GM12878 (cell line): ENCODE results near the gene CCDC138.

ENCODE experiments used
- CEBPB ChIP-seq, 2 experiments: fragments of 150-350 bp in 1 of 2; IDR thresholded peaks; 2 replicates each; pipeline ENCODE4 v1.6.1; 2012 to 2014; ENCODE audit warnings: low read depth in 2 of 2, low read length in 2 of 2, borderline replicate concordance in 1 of 2, inconsistent platforms in 1 of 2
- NR2F1 ChIP-seq: fragments of 450-650 bp; conservative IDR thresholded peaks from 2 replicates; pipeline ENCODE4 v1.6.1; 2017; ENCODE audit warnings: mild to moderate bottlenecking
- POLR2A ChIP-seq: IDR thresholded peaks from 2 replicates; pipeline ENCODE4 v1.6.1; 2011; ENCODE audit warnings: low read depth, mild to moderate bottlenecking, low read length
- POLR2AphosphoS5 ChIP-seq: IDR thresholded peaks from 2 replicates; pipeline ENCODE4 v1.6.1; 2011; ENCODE audit warnings: mild to moderate bottlenecking, low read length, inconsistent platforms
- SREBF1 ChIP-seq: IDR thresholded peaks from 2 replicates; pipeline ENCODE4 v1.6.1; 2012; ENCODE audit warnings: mild to moderate bottlenecking, low read length
- SRF ChIP-seq, 2 experiments: IDR thresholded peaks; 2 replicates each; pipeline ENCODE4 v1.6.1; 2011; ENCODE audit warnings: low read depth in 2 of 2, low read length in 2 of 2, mild to moderate bottlenecking in 1 of 2, moderate library complexity in 1 of 2
- SUPT20H ChIP-seq: IDR thresholded peaks from 2 replicates; pipeline ENCODE4 v1.6.1; 2011; ENCODE audit warnings: low read depth, mild to moderate bottlenecking, low read length, moderate library complexity, borderline replicate concordance; ENCODE audit not compliant: control insufficient read depth
- YY1 ChIP-seq: IDR thresholded peaks from 2 replicates; pipeline ENCODE4 v1.6.1; 2011; ENCODE audit warnings: low read depth, mild to moderate bottlenecking, low read length
- TF ChIP-seq, protein P1 (sequence below), 3 experiments: IDR thresholded peaks in 2 of 3; conservative IDR thresholded peaks in 1 of 3; 2 replicates each; pipeline ENCODE4 v1.5.1; 2011; ENCODE audit warnings: low read depth in 3 of 3, low read length in 3 of 3, mild to moderate bottlenecking in 3 of 3, control low read depth in 2 of 3, moderate library complexity in 2 of 3, inconsistent platforms in 1 of 3, mixed read lengths in 1 of 3; ENCODE audit not compliant: control insufficient read depth in 2 of 3, insufficient read depth in 1 of 3; ENCODE audit errors: extremely low read depth in 1 of 3
- TF ChIP-seq, protein P2 (sequence below): IDR thresholded peaks from 2 replicates; pipeline ENCODE4 v1.6.1; 2012; ENCODE audit warnings: low read depth, low read length, improper control_type of control experiment
- TF ChIP-seq, protein P3 (sequence below): IDR thresholded peaks from 2 replicates; pipeline ENCODE4 v1.6.1; 2011; ENCODE audit warnings: borderline replicate concordance, low read depth, mild to moderate bottlenecking, moderate library complexity, mixed read lengths, low read length; ENCODE audit not compliant: insufficient read depth; ENCODE audit errors: extremely low read length

DNA sequence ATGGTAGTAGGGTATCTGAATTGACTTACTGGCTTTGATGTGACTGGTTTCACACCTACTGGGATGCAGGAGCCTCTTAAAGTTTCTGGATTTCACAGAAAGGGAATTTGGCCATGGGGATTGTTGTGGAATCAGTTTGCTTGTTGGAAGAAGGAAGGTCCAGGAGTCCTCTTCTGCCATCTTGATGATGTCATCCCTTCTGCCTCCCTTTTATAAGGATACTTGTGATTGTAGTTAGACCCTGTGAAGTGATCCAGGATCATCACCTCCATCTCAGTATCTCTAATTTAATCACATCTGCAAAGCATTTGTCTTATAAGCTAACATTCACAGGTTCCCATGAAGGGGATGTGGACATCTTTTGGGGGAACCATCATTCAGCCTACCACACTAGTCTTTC is 79.5 kb downstream of the CCDC138 start:
- TF ChIP-seq YY1 (no peak), POLR2AphosphoS5 (no peak), POLR2A (no peak), SUPT20H (no peak), SREBF1 (no peak), SRF (IDR thresholded peaks at IDR 0.05; ENCODE audit: low read depth in 2 of 2, low read length in 2 of 2) (no peak), NR2F1 (no peak), CEBPB (IDR thresholded peaks at IDR 0.05; ENCODE audit: borderline replicate concordance in 1 of 2, low read depth in 2 of 2, low read length in 2 of 2) (no peak)
- TF ChIP-seq, protein P1, sequence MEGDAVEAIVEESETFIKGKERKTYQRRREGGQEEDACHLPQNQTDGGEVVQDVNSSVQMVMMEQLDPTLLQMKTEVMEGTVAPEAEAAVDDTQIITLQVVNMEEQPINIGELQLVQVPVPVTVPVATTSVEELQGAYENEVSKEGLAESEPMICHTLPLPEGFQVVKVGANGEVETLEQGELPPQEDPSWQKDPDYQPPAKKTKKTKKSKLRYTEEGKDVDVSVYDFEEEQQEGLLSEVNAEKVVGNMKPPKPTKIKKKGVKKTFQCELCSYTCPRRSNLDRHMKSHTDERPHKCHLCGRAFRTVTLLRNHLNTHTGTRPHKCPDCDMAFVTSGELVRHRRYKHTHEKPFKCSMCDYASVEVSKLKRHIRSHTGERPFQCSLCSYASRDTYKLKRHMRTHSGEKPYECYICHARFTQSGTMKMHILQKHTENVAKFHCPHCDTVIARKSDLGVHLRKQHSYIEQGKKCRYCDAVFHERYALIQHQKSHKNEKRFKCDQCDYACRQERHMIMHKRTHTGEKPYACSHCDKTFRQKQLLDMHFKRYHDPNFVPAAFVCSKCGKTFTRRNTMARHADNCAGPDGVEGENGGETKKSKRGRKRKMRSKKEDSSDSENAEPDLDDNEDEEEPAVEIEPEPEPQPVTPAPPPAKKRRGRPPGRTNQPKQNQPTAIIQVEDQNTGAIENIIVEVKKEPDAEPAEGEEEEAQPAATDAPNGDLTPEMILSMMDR (IDR thresholded peaks at IDR 0.05 in 2 of 3, conservative IDR thresholded peaks at IDR 0.05 in 1 of 3; ENCODE audit: control insufficient read depth in 2 of 3, extremely low read depth in 1 of 3, insufficient read depth in 1 of 3, low read depth in 3 of 3, low read length in 3 of 3) = no peak
- TF ChIP-seq, protein P2, sequence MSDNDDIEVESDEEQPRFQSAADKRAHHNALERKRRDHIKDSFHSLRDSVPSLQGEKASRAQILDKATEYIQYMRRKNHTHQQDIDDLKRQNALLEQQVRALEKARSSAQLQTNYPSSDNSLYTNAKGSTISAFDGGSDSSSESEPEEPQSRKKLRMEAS = no peak
- TF ChIP-seq, protein P3, sequence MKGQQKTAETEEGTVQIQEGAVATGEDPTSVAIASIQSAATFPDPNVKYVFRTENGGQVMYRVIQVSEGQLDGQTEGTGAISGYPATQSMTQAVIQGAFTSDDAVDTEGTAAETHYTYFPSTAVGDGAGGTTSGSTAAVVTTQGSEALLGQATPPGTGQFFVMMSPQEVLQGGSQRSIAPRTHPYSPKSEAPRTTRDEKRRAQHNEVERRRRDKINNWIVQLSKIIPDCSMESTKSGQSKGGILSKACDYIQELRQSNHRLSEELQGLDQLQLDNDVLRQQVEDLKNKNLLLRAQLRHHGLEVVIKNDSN = no peak
